ENCODE results near the gene HPRT1. TPM values are rescaled to one million over a fixed set of nuclear protein-coding genes. Genes with fewer than 3 reads are reported as not detected.

Gene HPRT1
- total RNA-seq, 3 donors from 2014 or later = 81.0 to 87.6 (median 83.0) TPM

DNA sequence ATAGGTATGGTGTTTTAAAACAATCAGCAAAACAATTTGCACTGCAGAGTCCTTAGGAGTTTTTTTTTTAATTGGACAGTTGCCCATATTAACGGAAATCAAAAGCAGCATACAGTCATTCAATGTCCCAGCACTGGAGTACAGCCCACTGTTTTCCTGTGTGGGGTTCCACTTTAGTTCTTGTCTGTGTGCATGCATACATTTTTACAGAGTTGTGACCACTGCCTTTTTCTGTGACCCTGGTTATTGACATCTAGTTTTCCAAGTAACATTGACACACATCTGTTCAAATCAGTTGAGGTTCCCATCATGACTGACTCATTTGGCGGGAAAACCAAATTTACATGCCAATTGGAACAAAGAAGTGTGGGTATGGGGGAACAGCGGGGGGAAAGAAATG, 83.3 kb downstream of the HPRT1 start:
- Mint-ChIP-seq H3K36me3 (ENCODE audit: insufficient read depth) (no peaks in the 10 kb centered on the region), H3K4me3 (no peak overlapping the region), H3K27me3 (ENCODE audit: low read depth) (peaks cover 36% of the 10 kb centered on the region), H3K4me1 (ENCODE audit: low read depth) (peaks cover 3% of the 10 kb centered on the region), H3K9me3 (no peaks in the 10 kb centered on the region)
- DNase-seq = no peak
- ATAC-seq = no peak

DNA sequence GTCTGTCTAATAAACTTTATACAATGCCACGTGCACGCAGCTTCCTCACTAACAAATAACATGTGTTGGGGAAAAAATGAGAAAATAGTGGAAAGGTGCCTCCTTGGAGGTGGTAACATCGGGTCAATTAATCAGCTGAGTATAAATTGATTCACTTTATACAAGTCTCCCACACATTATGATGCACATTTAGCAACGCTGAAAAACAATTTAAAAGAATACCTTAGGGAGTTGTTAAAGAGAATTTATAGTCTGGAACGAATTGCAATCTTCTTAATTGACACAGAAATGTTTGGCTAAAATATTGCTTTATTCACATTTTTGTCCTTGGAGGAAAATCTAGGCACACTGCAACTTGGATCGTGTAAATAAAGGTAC, 84.2 kb downstream of the HPRT1 start:
- no peak overlapping the region for H3K4me3 Mint-ChIP-seq
- DNase-seq (no peak), ATAC-seq (no peak)
- peaks cover 11% of the 10 kb centered on the region for H3K4me1 Mint-ChIP-seq (ENCODE audit: low read depth)
- H3K36me3 Mint-ChIP-seq (ENCODE audit: insufficient read depth) = no peaks in the 10 kb centered on the region
- no peaks in the 10 kb centered on the region for H3K9me3 Mint-ChIP-seq
- peaks cover 45% of the 10 kb centered on the region for H3K27me3 Mint-ChIP-seq (ENCODE audit: low read depth)

DNA sequence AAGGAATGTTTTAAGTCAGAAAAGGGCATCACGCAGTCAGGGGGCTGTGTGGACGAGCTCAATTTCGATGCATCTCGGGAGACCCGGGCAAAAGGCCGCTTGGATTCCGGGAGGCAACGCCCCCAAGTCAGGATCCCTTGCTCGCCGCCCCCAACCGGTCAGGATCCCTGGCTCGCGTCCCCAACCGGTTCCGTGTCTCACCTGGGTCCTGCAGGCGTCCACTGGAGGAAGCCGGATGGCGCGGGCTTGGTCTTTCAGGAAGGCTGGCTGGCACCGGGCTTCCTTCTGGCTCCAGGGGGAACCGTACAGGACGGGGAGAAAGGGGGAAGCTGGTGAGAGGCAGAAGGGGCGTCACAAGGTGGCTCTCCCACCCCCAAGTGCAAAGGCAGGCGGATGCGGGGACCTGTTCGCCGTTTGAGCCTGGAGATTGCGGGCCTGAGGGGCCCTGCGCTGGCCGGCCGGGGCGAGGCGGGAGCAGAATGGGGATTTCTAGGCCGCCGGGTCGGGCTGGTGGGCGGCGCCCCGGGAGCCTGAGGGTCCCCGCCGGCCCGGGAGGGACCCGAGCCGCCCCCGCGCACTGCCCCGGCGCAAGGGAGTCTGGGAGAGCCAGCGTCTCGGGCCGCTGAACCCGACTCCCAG, 84.7 kb downstream of the HPRT1 start:
- H3K4me1 Mint-ChIP-seq (ENCODE audit: low read depth) = peaks cover 12% of the 10 kb centered on the region
- ATAC-seq = no peak
- H3K27me3 Mint-ChIP-seq (ENCODE audit: low read depth) = peaks cover 47% of the 10 kb centered on the region
- H3K36me3 Mint-ChIP-seq (ENCODE audit: insufficient read depth) = no peaks in the 10 kb centered on the region
- H3K4me3 Mint-ChIP-seq = no peak overlapping the region
- no peak for DNase-seq
- H3K9me3 Mint-ChIP-seq = no peaks in the 10 kb centered on the region

DNA sequence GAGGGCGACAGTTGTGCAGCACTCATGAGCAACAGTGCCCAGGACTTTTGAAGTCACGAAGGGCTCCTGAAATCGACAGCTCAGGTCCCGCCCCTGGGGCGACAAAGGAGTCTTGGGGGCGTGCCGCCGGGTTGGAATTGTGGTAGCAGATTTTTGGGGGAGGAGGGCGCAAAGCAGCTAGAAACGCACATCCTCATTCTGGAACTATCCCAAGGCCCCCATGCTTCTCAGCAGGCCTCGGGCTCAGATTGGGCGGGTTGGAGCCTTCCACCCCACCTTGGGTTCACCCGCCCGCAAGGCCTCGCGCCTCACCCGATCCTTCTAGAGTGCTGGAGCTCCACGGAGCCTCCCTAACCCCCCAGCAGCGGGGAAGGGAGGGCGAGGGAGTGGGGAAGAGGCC, 85.5 kb downstream of the HPRT1 start:
- Mint-ChIP-seq H3K27me3 (ENCODE audit: low read depth) (peaks cover 55% of the 10 kb centered on the region), H3K36me3 (ENCODE audit: insufficient read depth) (no peaks in the 10 kb centered on the region), H3K4me3 (no peak overlapping the region), H3K9me3 (no peaks in the 10 kb centered on the region), H3K4me1 (ENCODE audit: low read depth) (peaks cover 21% of the 10 kb centered on the region)
- no peak for DNase-seq
- no peak for ATAC-seq

DNA sequence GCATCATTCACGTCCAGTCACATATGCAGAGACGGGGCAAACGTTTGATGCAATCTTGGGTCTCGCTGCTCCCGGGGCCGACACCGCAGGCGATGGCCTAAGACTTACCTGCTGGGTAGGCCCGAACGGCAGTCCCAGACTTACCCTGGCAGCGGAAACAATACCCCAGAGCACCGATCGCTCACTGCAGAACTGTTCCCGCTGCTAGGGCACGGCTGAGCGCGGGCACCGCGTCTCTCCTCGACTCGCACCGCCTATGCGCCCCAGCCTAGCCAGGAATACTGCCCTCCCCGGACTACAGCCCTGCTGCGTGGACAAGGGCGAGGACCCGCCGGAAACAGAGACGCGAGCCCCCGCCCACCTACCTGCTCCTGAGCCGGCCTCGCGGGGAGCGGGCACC, 86.2 kb downstream of the HPRT1 start:
- no peak for ATAC-seq
- Mint-ChIP-seq H3K4me1 (ENCODE audit: low read depth) (peaks cover 21% of the 10 kb centered on the region), H3K36me3 (ENCODE audit: insufficient read depth) (no peaks in the 10 kb centered on the region), H3K9me3 (no peaks in the 10 kb centered on the region), H3K4me3 (no peak overlapping the region), H3K27me3 (ENCODE audit: low read depth) (peaks cover 59% of the 10 kb centered on the region)
- no peak for DNase-seq

DNA sequence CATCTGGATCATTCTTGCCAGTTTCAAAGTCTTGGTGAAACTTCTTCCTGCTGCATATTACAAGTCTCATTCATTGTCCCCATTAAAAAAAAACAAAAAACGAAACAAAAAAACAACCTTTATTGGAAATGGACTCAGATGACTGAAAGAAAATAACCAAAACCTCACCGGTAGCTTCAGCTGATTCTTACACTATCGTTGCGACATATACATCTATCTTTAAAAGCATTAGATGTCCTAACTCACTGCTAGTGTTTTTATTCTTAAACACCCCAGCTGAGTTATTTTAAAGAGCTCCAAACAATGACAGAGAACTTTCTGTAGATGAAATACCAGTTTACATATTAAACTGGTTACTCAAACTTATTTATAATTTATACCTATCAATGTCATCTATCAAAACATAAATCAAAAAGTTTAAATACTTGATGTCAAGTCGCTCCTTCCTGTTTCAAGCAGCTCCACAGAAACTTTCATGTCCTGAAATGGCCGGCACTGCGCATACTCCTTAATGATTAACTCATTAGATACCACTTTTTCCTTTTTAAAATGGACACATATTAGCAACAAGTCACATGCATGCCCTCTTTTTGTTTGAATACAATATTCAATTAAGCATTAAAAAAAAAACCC, 87.2 kb downstream of the HPRT1 start:
- Mint-ChIP-seq H3K9me3 (no peaks in the 10 kb centered on the region), H3K36me3 (ENCODE audit: insufficient read depth) (no peaks in the 10 kb centered on the region), H3K4me3 (no peak overlapping the region), H3K4me1 (ENCODE audit: low read depth) (peaks cover 21% of the 10 kb centered on the region), H3K27me3 (ENCODE audit: low read depth) (peaks cover 64% of the 10 kb centered on the region)
- DNase-seq (no peak), ATAC-seq (no peak)

DNA sequence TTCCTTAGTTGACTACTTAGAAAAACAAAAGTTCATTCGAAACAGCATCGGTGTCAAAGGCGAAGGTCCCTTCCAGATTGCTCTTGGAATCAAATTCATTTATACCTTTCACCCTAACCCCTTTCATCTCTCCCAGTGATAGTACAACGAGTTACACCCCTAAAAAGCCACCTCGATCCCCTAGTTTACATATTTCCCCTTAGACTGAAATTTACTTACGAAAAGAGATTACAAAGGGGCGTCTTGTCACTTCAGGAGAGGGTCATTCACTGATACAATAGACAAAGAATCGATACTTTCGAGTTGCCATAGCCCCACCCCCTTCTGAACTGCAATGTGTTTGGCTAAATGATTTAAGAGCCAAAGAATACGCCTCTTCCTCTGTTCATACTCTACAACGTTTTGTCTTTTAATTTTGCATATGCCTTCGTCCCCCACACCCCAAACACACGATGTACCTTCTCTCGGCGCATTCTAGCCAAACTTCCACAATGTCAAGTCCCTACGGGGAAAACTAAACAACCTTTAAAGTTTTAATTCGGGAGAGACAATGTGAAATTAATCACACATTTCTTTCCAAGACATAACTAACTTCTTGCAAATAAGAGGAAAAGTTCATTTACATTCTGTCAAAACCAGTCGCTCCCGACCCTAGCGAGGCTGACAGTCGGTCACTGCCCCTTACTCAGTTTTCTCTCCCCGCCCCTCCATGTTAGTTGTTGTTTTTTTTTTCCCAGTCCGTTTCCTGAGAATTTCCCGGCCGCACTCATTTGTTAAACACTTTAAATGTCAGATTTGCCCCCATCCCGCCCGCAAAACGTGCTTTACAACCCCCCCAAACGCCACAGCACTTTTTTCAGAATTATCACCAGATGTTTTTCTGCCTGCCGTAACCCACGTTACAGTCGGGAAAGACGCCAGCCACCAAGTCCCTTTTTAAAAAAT, 88.6 kb downstream of the HPRT1 start:
- Mint-ChIP-seq H3K27me3 (ENCODE audit: low read depth) (peaks cover 62% of the 10 kb centered on the region), H3K36me3 (ENCODE audit: insufficient read depth) (no peaks in the 10 kb centered on the region)
- no peak for DNase-seq

More for the DNA sequence above, 88.6 kb downstream of the HPRT1 start:
- peaks cover 21% of the 10 kb centered on the region for H3K4me1 Mint-ChIP-seq (ENCODE audit: low read depth)
- no peak for ATAC-seq
- no peaks in the 10 kb centered on the region for H3K9me3 Mint-ChIP-seq
- peak overlapping the region; percentile 86 for H3K4me3 Mint-ChIP-seq

Other genes with a start within 250 kb of the HPRT1 start
- not detected for gene CCDC160, start 223.0 kb upstream of the HPRT1 start, total RNA-seq
- gene PHF6, start 86.9 kb upstream of the HPRT1 start, total RNA-seq = 10 to 100 TPM; 68.6 to 77.0 (median 70.4) TPM
- under 1 TPM in 2 of 3 donors, not detected in 1; 0.24 to 0.35 TPM for gene PLAC1, start 198.3 kb downstream of the HPRT1 start, total RNA-seq